ENCODE data around the gene SENP1. TPM values are rescaled to one million over a fixed set of nuclear protein-coding genes. Genes with fewer than 3 reads are reported as not detected.

Gene SENP1
- total and polyA plus RNA-seq, 7 donors, result 4.2 to 26.0 (median 16.9) TPM

GRCh38 chr12:48078901-48079300 is 27.0 kb downstream of the SENP1 start:
- H3K27ac ChIP-seq, result no peak overlapping the region
- H3K4me1 ChIP-seq, result no peaks in the 10 kb centered on the region
- no peaks in the 10 kb centered on the region for H3K9me3 ChIP-seq
- H3K36me3 ChIP-seq, result peaks cover 5 to 64% (median 8%) of the 10 kb centered on the region in 4 donors
- intact Hi-C loops (cut with DNase I), result no loop called here
- H3K27me3 ChIP-seq, result no peaks in the 10 kb centered on the region
- no peak overlapping the region for H3K4me3 ChIP-seq
- TF ChIP-seq POLR2A (IDR thresholded peaks at IDR 0.05) (no peak), CTCF (IDR thresholded peaks at IDR 0.05) (no peak), EP300 (IDR thresholded peaks at IDR 0.05) (no peak), POLR2AphosphoS5 (IDR thresholded peaks at IDR 0.05) (no peak)
- 96 to 97% methylated on average over 5 of the region's 5 CpGs for WGBS, 2 donors
- no peak for DNase-seq

DNA sequence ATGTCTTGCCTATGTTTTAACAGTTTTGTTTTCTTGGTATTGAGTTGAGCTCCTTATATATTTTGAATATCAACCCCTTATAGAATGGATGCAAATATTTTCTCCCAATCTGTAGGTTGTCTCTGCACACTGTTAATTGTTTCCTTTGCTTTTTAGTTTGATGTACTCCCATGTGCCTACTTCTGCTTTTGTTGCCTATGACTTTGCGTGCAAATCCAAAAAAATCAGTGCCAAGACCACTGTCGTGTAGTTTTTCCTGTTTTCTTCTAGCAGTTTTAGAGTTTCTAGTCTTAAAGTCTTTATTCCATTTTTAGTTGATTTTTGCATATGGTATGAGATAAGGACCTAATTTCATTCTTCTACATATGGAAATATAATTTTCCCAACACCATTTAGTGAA is 28.8 kb downstream of the SENP1 start:
- 85 to 94% methylated on average over 2 of the region's 2 CpGs for WGBS, 2 donors
- TF ChIP-seq POLR2A (IDR thresholded peaks at IDR 0.05) (no peak), EP300 (IDR thresholded peaks at IDR 0.05) (no peak), CTCF (IDR thresholded peaks at IDR 0.05) (no peak)
- Histone ChIP-seq H3K36me3 (peaks cover 0 to 65% (median 11%) of the 10 kb centered on the region in 4 donors), H3K4me1 (no peaks in the 10 kb centered on the region), H3K4me3 (no peak overlapping the region), H3K9me3 (no peaks in the 10 kb centered on the region), H3K27me3 (no peaks in the 10 kb centered on the region), H3K27ac (no peak overlapping the region)
- intact Hi-C loops (cut with DNase I), result no loop called here
- DNase-seq, result no peak

DNA sequence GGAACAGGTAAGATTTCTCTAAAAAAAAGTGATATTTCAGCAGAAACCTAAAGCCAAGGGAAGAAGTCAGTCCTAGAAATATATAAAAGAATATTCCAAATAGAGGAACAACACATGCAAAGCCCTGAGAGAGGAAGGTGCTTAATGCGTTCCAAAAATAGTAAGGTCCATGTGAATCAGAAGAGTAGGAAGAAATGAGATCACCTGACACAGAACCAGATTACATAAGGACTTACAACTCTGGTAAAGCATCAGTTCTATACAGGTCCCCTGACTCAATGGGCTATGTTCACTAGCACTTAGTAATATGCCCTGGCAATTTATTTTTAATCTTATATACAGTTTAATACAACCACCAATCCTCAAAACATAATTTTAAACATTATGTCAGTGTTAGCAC is 30.0 kb downstream of the SENP1 start:
- intact Hi-C loops (cut with DNase I), result no loop called here
- H3K4me1 ChIP-seq, result no peaks in the 10 kb centered on the region
- no peak for TF ChIP-seq EP300 (IDR thresholded peaks at IDR 0.05)
- no peak overlapping the region for H3K4me3 ChIP-seq
- no peaks in the 10 kb centered on the region for H3K27me3 ChIP-seq
- H3K9me3 ChIP-seq, result no peaks in the 10 kb centered on the region
- WGBS, 2 donors, result 88 to 91% methylated on average over 1 of the region's 1 CpG
- no peak overlapping the region for H3K27ac ChIP-seq
- peaks cover 0 to 65% (median 18%) of the 10 kb centered on the region in 4 donors for H3K36me3 ChIP-seq
- no peak for DNase-seq

- no peaks in the 10 kb centered on the region for H3K9me3 ChIP-seq
- H3K36me3 ChIP-seq, result peaks cover 0 to 66% (median 20%) of the 10 kb centered on the region in 4 donors
- H3K4me1 ChIP-seq, result no peaks in the 10 kb centered on the region
- no peaks in the 10 kb centered on the region for H3K27me3 ChIP-seq
- intact Hi-C loops (cut with DNase I), result no loop called here
- no peak overlapping the region for H3K27ac ChIP-seq
- WGBS, 2 donors, result 92 to 94% methylated on average over 1 of the region's 1 CpG
- no peak for DNase-seq
- no peak overlapping the region for H3K4me3 ChIP-seq
- TF ChIP-seq EP300 (IDR thresholded peaks at IDR 0.05) (no peak), POLR2A (IDR thresholded peaks at IDR 0.05) (no peak), CTCF (IDR thresholded peaks at IDR 0.05) (no peak), POLR2AphosphoS5 (IDR thresholded peaks at IDR 0.05) (no peak)
Measured at GRCh38 chr12:48074266-48074665, 31.6 kb downstream of the SENP1 start.

DNA sequence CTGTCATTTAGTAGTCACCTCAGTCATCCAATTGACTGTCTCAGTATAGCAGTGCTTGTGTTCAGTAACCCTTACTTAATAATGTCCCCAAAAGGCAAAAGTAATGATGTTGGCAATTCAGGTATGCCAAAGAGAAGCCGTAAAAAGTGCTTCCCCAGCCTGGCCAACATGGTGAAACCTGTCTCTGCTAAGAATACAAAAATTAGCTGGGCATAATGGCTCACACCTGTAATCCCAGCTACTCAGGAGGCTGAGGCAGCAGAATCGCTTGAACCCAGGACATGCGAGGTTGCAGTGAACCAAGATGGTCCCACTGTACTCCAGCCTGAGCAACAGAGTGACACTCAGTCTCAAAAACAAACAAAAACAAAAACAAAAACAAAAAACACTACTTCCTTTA is 33.6 kb downstream of the SENP1 start:
- H3K36me3 ChIP-seq, result peaks cover 0 to 81% (median 26%) of the 10 kb centered on the region in 4 donors
- no peak overlapping the region for H3K4me3 ChIP-seq
- intact Hi-C loops (cut with DNase I), result no loop called here
- TF ChIP-seq POLR2AphosphoS5 (IDR thresholded peaks at IDR 0.05), result no peak
- no peak for TF ChIP-seq CTCF (IDR thresholded peaks at IDR 0.05)
- 96 to 99% methylated on average over 3 of the region's 3 CpGs for WGBS, 2 donors
- no peaks in the 10 kb centered on the region for H3K27me3 ChIP-seq
- H3K9me3 ChIP-seq, result no peaks in the 10 kb centered on the region
- no peak for DNase-seq
- no peaks in the 10 kb centered on the region for H3K4me1 ChIP-seq
- H3K27ac ChIP-seq, result no peak overlapping the region

Measured in sigmoid colon (tissue), 7 donors.